GM10847 (cell line): Measurements from ENCODE around the gene NETO1.

Source experiments
- POLR2A ChIP-seq: IDR thresholded peaks from 2 replicates; pipeline ENCODE4 v1.6.1; 2011; ENCODE audit not compliant: insufficient read length; ENCODE audit errors: extremely low read depth

The NETO1 gene

GRCh38 chr18:72867746-72868584 lies at the start of gene NETO1:
NETO1 (minus strand) TSS chr18:72867987; CDS start chr18:72867291, 696 bp downstream.
- no peak for TF ChIP-seq POLR2A

- TF ChIP-seq POLR2A = no peak
Observed at GRCh38 chr18:72910045-72910444, 42.3 kb upstream of the NETO1 start.

DNA sequence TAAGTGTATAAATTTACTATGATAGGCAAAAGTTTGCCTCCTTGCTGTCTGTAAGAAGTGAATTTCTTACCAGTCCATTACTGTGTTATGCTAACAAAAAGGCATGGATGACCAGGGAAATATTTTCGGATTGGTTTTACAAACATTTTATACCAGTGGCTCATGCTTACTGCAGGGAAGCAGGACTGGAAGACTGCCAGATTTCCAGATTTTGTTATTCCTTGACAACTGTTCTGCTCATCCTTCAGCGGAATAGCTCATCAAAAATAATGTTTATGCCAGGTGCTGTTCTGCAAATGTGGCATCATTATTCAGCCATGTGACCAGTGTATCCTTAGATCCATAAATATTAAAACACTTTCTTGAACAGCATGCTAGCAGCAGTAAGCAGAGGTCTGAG lies 40.4 kb upstream of the NETO1 start:
- no peak for TF ChIP-seq POLR2A

GRCh38 chr18:72903033-72903432 lies 35.2 kb upstream of the NETO1 start:
- TF ChIP-seq POLR2A = no peak

DNA sequence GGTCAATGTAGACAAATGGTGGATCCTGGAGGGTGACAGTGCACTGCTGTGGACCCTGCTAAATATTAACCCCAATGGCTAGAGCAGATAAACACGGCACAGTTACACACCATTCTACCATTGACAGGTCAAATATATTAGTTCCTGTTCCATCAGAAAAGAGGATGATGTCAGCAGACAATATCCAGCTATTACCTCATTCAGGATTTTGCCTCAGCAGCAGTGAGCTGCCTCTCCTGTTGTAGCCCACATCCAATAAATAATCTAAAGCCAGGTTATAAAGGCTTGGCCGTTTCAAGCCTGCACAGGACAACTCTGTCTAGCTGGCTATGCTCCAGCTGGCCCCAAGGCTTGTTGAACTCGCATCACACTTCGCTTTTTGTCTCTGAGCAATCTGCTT lies 31.6 kb upstream of the NETO1 start:
- no peak for TF ChIP-seq POLR2A

DNA sequence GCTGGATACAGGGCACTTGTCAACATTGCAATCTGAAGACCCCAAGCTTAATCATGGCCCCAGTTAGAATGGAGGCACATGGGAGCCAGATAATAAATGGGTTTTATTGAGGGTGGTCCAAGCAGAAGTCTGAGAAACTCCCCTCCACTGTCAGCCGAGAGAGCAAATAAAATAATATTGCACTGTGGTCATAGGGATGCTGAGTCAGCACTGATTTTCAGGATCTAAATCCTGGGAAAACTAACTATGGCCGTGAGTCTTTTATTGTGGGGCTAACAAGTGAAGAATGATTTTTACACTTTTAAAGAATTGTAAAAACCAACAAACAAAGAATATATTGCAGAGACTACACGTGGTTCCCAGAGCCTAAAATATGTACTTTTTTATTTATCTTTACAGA lies 31.1 kb upstream of the NETO1 start:
- no peak for TF ChIP-seq POLR2A

- no peak for TF ChIP-seq POLR2A
Observed at GRCh38 chr18:72895548-72895947, 27.8 kb upstream of the NETO1 start.

DNA sequence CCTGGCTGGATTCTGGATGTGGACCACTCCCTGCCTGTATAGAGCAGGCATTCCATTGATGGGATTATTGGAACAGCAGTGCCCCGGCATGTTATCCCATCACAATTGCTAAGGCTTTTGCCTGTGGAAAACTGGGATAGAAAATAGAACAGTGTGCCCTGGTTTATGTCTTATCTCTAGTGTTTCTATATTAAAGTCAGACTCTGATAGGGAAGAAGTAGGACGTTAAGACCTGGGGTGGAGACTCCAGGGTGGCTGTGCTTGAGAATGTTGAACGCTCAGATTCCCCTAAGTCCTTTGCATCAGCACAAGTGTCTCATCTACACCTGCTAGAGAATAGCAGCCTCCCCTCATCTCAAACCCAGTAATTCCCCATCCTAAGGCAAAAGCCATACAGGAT lies 10.8 kb upstream of the NETO1 start:
- no peak for TF ChIP-seq POLR2A

GRCh38 chr18:72878143-72878542 lies 10.4 kb upstream of the NETO1 start:
- TF ChIP-seq POLR2A = no peak

GRCh38 chr18:72871091-72871490 lies 3.3 kb upstream of the NETO1 start:
- no peak for TF ChIP-seq POLR2A

DNA sequence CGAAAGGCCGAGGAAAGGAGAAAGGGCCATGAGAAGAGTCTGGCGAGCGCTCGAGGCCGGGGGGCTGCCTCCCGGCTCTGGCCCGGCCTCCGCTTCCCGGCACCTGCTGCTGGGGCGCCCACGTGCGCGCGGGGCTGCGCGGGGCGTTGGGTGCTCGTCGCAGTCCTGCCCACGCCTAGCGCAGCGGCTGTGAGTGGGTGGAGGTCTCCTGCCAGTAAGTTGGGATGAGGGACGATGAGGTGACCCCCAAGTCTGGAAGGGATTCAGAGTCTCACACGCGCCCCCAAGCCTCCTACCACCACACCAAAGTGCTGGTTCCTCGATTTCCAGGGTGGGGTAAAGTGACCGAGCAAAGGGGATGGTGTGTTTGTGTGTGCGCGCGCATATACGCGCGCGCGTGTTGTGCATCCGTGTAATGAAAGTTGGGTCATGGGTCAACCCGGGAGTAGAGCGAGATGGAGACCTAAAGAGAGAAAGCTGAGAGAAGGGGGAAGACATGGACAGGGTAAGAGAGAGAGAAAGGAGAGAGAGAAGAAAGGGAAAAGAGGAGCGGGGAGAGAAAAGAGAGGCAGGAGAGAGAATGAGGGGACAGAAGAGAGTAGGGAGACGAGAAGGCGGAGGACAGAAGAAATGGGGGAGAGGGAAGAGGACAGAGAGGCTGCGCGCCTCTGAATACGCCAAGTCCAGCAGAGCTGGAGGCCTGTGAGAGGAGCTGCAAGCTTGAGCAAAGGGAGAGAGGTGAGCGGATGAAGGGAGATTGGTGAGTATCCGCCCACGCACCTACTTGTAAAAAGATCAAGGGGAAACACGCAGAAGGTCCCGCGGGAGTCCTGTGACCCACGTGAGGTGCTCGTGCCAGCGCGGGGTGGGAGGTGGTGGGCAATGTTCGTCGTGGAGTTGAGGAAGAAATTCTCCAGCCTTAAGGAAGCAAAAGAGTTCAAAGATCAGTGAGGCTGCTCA lies 1.7 kb upstream of the NETO1 start:
- no peak for TF ChIP-seq POLR2A

DNA sequence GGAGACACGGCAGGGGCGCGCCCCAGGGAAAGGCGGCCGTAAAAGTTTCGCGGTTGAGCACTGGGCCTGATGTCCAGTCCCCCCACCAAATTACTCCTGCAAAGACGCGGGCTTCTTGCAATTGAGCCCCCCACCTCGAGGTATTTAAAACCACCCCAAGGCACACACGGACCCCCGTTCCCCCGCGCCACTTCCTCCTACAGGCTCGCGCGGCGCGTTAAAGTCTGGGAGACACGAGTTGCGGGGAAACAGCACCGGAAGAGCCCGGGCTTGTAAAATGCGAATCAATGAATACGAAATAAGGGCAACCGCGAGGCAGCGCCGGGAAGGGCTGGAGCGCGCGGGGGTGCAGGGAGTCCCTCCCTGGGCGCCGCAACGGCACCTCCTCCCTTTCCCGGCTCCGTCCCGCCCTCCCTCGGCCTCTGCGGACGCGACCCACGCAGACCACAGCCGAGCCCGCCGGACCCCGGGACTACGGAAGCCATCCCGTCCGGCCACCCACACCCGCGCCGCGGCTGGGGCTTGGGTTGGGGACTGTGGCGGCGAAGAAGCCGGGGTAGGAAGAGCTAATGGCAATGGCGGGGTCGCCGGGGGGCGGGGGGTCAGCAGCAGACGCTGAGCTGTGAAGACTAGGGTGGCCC lies 918 bp upstream of the NETO1 start:
- TF ChIP-seq POLR2A = no peak

DNA sequence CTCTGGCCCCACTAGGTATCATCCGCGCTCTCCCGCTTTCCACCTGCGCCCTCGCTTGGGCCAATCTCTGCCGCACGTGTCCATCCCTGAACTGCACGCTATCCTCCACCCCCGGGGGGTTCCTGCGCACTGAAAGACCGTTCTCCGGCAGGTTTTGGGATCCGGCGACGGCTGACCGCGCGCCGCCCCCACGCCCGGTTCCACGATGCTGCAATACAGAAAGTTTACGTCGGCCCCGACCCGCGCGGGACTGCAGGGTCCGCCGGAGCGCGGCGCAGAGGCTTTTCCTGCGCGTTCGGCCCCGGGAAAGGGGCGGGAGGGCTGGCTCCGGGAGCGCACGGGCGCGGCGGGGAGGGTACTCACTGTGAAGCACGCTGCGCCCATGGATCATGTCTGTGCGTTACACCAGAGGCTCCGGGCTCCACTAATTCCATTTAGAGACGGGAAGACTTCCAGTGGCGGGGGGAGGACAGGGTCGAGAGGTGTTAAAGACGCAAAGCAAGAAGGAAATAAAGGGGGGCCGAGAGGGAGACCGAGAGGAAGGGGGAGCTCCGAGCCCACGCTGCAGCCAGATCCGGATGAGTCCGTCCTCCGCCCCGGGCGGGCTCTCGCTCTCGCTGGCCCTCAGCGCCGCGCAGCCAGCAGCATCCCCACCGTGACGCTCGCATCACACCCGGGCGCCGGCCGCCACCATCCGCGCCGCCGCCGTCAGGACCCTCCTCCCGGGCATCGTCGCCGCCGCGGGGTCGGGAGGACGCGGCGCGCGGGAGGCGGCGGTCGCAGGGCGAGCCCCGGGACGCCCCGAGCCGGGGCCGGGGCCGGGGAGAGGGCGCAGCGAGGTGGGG lies 664 bp downstream of the NETO1 start:
- TF ChIP-seq POLR2A = no peak

GRCh38 chr18:72866442-72866900 lies 1.3 kb downstream of the NETO1 start:
- TF ChIP-seq POLR2A = no peak
